ENCODE data around the gene MAP7. TPM values are rescaled to one million over a fixed set of nuclear protein-coding genes. Genes with fewer than 3 reads are reported as not detected.

MAP7 gene
- total and polyA plus RNA-seq, 9 of the 15 experiments (the other 6 are each of a cell fraction or from before 2014, with no cell fraction given): 0.76 to 7.7 (median 3.9) TPM

DNA sequence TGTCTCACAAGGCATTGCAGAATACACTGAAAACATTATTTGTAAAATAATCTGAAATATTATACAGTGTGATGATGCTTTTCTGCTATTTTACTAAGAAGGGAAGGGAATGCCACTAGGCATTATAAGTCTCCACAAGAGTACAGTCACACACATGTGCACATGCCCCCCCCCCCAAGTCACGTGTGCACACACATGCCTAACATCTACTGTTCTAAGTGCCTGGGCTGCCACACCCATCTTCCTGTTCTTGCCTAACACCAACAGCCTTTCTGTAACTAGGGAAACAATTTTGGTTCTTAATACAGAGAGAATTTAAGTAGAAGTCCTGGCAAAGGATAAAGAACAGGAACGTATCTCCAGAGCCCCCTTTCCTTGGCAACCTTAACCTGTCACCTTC is 202.4 kb downstream of the MAP7 start (continued):
- TF ChIP-seq NR4A1 (CRISPR knock-in tag; IDR thresholded peaks at IDR 0.05) (no peak), NR4A1 (tag; IDR thresholded peaks at IDR 0.05) (no peak), ZNF668 (CRISPR knock-in tag; IDR thresholded peaks at IDR 0.05) (no peak), RAD51 (IDR thresholded peaks at IDR 0.05; ENCODE audit: borderline replicate concordance, low read depth) (peak; percentile 66; the same call in 1 of the 2 replicates), CEBPB (tag; IDR thresholded peaks at IDR 0.05) (peak; percentile 76), CCNT2 (IDR thresholded peaks at IDR 0.05; ENCODE audit: borderline replicate concordance, extremely low read depth, insufficient read length, low read depth, low read length) (no peak), ZKSCAN3 (CRISPR knock-in tag; IDR thresholded peaks at IDR 0.05) (no peak), ZZZ3 (IDR thresholded peaks at IDR 0.05) (no peak), POLR2H (tag; IDR thresholded peaks at IDR 0.05; ENCODE audit: low read depth) (no peak), DDX20 (tag; IDR thresholded peaks at IDR 0.05; ENCODE audit: low read depth) (no peak), CBFA2T2 (conservative IDR thresholded peaks at IDR 0.05) (peak; percentile 27; the same call in 1 of the 2 replicates), SLC30A9 (CRISPR knock-in tag; IDR thresholded peaks at IDR 0.05) (no peak)
- TF ChIP-seq, protein P1, sequence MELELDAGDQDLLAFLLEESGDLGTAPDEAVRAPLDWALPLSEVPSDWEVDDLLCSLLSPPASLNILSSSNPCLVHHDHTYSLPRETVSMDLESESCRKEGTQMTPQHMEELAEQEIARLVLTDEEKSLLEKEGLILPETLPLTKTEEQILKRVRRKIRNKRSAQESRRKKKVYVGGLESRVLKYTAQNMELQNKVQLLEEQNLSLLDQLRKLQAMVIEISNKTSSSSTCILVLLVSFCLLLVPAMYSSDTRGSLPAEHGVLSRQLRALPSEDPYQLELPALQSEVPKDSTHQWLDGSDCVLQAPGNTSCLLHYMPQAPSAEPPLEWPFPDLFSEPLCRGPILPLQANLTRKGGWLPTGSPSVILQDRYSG (tag; conservative IDR thresholded peaks at IDR 0.05; ENCODE audit: low read depth): no peak
